ENCODE results near the gene REXO1.

Gene REXO1

DNA sequence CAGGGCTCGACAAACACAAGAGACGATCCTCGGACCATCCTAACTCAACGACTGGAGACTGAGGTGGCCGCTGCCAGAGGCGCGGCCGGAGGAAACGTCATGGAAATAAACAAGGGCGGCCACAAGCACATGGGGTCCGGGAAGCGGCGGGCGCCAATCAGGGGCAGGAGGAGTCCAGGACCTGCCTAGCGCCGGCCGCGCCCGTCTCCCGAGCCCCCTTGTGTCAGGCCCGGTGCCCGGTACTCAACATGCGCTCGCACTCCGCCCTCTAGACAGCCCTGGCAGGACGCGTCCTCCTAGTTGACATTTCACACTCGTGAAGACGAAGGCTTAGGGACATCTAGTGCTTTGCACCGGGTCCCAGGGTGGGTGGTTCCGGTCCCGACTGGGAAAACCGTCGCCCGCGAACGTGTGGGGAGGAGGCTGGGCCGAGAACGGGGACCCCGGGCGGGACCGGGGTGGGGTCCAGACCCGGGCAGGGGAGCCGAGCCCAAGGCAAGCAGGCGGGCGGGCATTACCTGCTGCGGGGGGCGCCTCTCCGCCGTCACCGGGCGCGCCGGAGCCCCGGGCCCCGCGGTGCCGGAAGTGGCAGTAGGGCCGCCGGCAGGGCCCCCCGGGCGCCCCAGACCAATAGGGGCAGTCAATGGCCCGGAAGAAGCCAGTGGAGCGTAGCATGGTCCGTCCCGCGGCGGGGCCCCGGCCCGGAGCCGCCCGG lies 442 bp downstream of the REXO1 start:
- DNase-seq, result peak; percentile 28

DNA sequence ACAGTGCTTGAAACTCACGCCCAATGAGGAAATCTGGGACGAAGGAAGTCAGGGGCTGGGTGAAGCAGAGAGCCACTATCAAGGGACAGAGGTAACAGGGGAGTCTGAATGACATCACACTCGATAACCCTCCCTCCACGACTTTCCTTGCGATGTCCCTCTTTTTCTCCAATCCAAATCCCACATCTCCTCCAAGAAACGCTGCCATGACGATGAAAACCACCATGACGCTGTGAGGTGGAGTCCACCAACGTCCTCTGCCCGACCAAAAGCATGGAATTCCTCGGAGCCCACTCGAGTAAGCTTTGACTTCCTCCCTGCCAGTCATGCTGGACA lies 967 bp downstream of the REXO1 start:
- DNase-seq, result no peak

DNA sequence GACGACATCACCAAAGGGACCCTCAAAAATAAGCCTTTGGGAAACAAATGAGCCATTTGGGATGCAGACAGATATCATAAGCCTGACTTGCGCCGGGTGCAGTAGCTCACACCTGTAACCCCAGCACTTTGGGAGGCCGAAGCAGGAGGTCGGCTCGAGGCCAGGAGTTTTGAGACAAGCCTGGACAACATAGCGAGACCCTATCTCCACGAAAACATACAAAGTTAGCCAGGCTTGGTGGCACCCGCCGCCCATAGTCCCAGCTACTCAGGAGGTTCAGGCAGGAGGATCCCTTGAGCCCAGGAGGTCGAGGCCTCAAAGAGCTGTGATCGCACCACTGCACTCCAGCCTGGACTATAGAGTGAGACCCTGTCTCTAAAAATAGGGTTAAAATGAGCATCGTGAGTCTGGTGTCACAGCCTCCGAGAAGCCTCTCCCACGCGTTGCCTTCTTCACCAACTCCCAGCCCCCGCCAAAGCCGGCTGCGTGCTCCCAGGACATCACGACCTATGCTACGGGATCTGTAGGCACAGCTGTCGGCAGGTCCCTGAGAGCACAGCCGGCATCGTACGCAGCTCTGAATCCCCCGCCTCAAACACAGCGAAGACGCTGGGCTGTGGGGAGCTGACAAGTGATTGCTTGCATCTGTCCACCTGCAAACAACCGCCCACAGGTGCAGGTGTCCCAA lies 1.6 kb downstream of the REXO1 start:
- DNase-seq, result no peak

DNA sequence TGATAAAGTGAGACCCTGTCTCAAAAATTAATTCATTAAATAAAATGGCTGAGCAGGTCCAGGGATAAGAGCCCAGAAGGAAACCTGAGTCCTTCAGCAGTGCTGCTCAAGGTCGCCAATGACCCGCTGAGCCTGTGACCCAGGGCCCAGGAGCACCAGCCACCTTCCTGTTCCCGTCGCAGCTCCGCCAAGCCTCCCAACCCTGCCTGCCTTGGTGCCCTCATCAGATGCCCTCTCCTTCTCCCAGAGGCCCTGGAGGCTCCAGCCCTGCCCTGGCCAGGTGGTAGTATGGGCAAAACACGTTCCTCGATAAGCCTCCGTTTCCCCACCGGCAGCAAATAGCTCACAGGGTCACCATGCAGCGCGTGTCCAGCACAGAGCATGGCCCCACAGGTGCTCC lies 2.6 kb downstream of the REXO1 start:
- DNase-seq, result no peak

DNA sequence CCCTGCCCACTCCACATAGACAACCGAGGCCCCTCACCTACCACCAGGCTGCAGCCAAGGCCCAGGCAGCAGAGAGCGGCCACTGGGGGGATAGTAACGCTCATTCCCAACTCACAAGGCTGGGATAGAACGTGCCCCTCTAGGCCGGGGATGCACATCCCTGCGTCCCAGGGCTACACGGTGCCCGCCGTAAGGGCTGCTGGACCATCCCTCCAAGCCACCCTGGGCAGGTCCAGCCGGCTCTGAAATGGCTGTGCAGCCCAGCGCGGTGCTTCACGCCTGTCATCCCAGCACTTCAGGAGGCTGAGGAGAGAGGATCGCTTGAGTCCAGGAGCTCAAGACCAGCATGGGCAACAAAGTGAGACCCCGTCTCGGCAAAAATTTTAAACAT lies 3.2 kb downstream of the REXO1 start:
- DNase-seq, result no peak

DNA sequence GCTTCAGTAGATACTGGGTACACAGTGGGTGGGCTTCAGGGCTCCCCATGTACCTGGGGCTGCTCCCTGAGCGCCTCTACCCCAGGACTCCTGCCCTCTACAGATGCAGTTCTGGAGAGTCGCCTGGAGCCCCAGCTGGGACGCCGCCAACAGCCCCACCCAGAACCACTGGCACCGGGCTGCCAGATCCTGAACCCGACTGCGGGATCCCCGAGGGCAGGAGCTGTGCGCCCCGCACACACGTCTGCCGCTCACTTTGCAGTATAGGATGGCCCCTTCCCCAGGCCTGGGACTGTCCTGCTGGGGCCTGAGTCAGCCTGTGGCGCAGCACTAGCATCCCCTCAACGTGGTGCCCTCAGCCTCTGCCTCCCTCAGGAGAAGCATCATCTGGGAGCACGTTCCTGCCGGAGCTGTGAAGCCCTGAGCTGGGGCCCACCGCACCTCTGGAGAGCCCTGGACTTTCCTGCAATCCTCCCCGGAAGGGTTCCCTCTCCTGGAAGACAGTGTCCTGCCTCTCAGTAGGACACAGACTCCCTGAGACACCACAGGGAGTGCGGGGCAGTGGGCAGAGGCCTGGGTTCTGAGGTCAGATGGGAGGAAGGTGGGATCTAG lies 3.7 kb downstream of the REXO1 start:
- DNase-seq, result no peak

DNA sequence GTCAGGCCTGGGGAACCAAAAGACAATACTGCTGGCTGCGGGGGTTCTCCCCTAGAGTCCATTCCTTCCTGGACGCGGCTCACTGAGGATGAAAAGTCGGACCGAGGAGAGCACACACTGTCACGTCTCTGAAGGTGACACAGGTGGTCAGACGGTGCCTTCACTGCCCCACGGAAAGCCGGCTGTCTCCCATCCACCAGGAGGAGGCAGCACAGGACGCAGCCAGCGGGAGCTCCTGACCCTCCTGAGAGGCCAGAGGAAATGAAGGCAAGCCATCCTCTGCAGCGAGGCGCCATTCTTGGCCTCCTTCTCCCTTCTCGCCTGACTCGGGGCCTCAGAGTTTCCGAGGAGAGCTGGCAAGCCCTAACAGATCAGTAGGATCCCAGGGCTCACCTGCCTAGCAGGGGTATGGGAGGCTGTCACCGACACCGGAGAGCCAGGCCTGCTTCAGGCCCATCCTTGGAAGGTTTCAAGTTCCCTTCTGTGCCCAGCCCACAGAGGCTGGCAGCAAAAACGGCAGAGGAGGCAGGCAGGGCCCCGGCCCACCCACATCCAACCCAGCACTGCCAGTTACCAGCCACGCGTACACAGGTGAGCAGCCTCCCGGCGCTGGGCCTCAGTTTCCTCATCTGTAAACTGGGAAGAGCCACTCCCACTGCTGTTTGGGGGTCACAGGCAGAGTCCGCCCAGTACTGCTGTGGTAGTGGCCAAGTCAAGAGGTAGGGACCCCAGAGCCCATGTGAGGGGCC lies 4.5 kb downstream of the REXO1 start:
- DNase-seq, result no peak

DNA sequence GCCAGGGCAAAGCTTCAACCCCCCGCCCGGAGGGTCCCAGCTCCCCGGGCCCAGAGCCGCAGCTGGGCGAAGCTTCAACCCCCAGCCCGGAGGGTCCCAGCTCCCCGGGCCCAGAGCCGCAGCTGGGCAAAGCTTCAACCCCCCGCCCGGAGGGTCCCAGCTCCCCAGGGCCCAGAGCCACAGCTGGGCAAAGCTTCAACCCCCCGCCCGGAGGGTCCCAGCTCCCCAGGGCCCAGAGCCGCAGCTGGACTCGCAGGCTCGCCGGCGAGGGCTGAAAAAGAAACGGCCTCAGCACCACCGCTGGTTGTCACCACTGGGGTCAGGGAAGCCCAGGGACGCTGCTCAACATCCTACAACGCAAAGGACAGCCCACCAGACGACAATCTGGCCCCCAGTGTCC lies 5.2 kb downstream of the REXO1 start:
- no peak for DNase-seq

DNA sequence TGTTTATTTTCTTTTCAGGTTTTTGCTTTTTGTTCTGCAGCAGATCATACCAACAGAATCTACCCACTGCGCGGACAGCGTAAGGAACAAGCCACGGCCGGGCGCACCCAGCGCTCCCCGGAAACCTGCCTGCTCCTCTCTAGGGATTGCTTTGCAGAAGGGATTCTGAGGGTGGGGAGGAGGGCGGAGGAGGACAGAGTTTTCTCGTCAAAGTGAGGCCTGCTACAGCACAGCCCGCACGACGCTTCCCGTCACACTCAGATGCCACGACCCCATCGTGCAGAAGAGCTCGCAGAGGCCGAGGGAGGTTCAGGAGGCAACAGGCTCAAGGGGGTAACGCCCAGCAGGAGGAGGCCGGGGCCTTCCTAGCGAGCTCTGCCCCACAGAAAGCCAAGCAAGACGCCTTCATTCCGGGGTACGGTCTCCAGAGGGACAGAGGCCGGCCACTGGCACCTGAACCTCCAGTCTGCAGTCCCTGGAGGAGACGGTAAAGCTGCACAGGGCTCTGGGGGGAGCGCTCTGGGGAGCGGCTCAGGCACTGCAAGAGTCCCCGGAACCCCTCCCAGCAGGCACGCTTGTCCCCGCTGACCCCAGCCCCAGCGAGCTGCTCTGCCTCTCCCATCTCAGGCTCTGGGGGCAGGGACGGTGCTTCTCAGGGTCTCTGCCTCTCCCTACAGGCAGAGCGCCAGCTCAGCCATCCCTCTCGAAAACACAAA lies 6.9 kb downstream of the REXO1 start:
- no peak for DNase-seq

DNA sequence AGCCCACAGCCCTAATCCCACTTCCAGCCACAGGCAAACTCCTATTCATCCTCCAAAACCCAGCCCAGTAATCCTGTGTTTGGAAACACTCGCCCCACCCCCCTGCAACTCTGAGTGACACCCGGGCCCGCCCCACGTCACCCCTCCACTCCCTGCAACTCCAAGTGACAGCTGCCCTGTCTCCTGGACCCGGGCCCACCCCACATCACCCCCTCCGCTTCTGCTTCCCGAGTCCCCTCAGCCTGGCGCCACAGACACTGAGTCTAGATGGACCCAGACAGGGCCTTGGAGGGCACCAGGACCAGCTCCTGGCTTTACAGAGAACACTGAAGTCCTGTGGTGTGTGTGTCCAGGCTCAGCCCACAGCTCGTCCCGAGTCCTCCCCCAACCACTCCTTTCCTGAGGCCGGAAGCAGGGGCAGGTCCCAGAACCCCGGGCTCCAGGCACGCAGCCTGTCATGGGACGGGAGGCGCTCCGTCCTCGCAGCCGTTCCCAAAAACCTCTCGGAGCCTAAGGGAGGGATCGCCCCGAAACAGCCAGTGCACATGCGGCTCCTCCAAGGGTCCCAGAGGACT lies 7.7 kb downstream of the REXO1 start:
- no peak for DNase-seq

DNA sequence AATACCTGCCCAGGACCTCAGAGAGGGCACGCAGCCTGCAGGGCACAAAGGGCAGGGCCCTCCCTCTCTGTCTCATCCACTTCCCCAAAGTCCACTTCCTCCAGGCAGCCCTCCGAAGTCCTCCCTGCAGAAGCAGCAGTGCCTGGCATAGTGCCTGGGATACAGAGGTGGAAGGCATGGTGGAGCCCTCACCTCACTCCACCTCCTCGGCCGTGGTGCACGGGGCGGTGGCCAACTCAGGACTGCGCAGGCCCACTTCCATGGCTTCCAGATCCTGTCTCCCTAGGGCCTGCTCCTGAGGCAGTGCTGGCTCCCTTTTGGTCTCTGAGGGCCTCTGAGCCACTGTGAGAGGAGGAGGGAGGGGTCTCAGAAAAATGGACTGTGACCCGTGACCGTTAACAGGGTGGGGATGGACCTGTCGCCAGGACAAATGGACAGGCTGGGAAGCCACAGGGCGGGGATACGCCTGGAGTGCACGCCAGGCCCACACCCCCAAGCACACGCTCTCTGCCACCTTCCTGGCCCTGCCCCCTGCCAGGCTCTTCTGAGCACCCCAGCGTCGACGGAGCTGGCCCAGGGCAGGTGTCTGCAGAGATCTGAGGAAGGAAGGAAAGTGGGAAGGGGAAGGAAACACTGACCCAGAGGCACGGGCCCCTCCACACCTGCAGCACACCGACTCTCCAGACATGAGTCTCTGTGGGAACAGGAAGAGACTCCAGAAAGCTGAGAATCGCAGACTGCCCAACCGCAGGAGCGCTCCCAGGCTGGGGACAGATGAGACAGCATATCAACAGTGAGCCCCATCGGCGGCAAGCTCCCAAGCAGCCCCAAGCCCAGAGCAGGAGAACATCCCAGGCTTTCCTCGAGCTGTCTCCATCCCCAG lies 8.4 kb downstream of the REXO1 start:
- no peak for DNase-seq

DNA sequence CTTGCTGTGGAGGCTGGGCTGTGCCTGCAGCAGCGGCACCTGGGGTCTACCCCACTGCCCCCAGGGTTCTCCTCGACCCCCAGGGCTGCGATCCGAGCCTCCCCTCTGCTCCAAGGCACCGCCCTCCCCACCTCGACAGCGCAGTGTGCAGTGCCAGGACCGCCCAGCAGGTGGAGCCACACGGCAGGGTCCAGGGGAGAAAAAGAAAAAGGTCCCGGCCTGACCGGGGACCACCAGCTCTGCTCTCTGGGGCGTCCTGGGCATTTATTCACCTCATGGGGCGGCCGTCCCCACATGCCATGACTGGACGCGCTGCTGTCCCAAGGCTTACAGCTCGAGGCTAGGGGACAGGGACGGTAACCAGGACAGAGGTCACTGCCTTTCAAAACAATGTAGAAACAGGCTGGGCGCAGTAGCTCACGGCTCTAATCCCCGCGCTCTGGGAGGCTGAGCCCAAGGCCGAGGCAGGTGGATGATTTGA lies 10.6 kb downstream of the REXO1 start:
- DNase-seq, result peak; percentile 50

DNA sequence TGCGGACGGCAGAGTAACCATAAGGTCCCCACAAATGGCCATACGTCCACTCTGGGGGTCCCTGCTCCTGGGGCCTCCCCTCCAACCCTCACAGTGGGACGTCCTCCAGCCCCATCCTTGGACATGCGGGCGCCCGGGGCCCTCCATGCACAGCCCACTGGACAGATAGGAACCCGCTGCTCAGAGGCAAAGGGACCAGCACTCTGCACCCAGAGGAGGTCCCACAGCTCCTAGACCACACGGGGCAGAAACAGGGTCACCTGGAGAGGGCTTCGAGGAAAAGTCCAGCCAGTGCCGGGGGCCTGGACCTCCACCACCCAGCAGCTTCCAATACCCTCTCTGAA lies 11.1 kb downstream of the REXO1 start:
- DNase-seq, result no peak

DNA sequence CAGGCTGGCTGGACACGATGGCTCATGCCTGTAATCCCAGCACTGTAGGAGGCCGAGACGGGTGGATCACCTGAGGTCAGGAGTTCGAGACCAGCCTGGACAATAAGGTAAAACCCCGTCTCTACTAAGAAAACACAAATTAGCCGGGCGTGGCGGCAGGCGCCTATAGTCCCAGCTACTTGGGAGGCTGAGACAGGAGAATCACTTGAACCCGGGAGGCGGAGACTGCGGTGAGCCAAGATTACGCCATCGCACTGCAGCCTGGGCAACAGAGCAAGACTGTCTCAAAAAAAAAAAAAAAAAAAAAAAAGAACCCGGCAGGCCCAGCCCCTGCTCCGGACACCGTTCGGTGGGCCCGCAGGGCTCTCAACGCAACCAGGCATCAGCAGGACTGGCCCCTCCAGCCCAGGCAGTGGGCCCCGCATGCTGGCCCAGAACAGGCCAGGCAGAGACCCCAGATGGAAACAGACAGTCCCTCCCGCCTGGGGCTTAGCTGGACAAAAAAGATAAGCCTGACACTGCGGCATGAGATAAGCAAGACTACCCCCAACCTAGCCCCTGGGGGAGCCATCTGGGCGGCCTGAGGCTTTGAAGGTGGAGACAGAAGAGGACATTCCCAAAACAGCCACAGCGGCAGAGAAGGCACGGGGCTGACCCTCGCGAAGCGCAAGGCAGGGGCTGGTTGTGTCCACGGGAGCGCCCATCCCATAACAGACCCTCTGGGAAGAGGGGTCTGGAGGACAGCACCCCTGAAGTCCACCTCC lies 11.6 kb downstream of the REXO1 start:
- DNase-seq, result no peak

DNA sequence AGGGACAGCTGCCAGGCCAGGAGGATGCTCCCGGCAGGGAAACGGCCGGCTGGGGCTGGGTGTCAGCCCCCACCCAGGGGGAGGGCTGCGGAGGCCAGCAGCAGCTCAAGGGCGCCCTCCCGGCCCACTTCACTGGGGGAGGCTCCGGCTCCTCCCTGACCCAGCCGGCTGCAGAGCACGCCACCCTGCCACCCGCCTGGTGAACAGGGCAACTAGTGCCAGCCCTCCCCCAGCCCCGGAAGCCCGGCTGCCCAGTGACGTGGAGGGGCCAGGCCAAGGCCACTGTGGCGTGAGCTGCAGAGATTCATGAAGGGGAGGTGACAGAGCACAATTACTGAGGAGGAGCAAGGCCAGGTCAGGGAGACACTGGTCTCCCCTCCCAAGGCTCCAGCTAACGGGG lies 14.7 kb downstream of the REXO1 start:
- no peak for DNase-seq

DNA sequence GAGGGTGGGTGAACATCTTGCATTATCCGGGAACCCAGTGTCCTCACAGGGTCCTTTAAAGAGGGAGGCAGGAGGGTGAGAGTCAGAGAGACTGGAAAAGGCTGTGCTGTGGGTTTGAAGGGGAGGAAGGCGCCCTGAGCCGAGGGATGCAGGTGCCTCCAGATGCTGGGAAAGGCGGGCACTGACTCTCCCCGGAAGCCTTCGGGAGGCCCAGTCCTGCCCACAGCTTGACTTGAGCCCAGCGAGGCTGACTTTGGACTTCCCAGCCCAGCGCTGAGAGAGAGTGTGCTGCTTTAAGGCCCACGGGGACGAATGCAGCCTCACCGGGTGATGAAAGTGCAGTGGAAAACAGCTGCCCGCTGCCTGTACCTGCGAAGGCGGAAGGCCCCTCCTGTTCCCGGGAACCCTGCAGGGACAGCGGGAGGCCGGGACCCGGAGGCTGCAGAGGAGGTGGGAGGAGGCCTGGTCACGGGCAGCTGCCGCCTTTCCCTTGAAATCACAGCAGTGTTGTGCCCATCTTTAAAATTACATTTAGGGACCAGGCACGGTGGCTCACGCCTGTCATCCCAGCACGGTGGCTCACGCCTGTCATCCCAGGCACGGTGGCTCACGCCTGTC lies 16.1 kb downstream of the REXO1 start:
- no peak for DNase-seq

DNA sequence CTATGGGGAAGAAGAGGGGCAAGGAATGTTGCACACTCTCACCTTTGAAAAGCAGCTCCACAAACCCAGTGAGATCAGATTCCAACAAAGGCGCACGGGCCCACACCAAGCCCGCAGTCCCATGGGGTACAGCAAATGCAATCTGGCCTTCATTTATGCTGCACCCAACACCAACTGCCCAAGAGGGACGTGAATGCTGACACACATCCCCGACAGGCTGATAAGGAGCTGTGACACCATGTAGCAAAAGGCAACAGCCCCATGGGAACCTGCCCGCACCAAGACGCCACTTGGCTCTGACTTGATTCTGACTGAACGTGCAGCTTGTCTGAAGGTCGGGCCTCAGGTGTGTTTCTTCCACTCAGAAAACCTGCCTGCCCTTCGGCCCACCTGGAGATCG lies 17.3 kb downstream of the REXO1 start:
- DNase-seq, result no peak

DNA sequence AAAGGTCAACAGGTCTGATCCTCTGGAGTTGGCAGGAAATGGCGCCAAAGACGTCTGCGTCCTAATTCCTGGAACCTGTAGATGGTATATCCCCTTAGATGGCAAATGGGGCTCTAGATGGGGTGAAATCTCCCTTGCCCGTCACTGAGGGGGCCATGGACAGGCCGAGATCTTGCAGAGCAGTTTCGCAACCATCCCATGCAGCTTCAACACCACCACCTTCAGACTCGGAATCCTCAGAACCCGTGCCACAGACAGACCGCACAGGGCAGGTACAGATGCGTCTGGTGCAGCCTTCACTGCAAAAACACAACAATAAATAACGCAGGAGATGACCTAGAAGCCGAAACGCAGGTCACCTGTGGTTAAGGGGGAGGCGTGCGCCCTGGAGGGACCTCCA lies 17.7 kb downstream of the REXO1 start:
- DNase-seq, result no peak

DNA sequence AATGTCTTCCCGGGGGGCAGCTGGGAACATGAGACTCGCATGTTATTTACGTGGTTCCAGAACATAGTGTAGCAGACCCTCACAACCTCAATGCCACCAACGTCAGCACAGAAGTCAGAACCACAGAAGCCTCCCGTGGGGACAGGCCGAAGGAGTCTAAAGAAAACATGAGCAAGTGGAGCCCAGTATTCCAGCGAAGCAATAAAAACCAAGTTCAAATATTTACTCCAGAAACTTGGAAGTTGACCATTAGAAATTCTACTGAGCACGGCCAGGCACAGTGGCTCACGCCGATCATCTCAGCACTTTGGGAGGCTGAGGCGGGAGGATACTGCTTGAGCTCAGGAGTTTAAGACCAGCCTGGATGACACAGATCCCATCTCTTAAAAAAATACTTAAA lies 18.3 kb downstream of the REXO1 start:
- no peak for DNase-seq
